SK-N-SH (cell line): ENCODE results near the gene PRKCH. TPM values are rescaled to one million over a fixed set of nuclear protein-coding genes. Genes with fewer than 3 reads are reported as not detected.

Source experiments
- CTCF ChIA-PET: fragments of 300-600, 350-600 bp; formaldehyde crosslinking; extraction: SDS; loops from one replicate; lab custom pipeline; 2021; lab: Yijun Ruan, JAX
- POLR2A ChIA-PET: fragments of 350-600 bp; sonication (Branson Sonifier 250); formaldehyde crosslinking; extraction: SDS; loops from one replicate; lab custom pipeline; 2020; ENCODE audit warnings: antibody characterized with exemption, inconsistent platforms; lab: Yijun Ruan, JAX
- DNase-seq: peaks from one replicate; pipeline ENCODE4 v3.0.0; 2012
- H2AFZ ChIP-seq: fragments of 200-600 bp; sonication (generic); 2 replicates; pipeline ENCODE4 v1.8.1; 2016; ENCODE audit warnings: antibody characterized with exemption, mild to moderate bottlenecking, low read depth
- H3F3A ChIP-seq: fragments of 200-600 bp; sonication (generic); replicated peaks from 2 replicates; pipeline ENCODE3; 2016; ENCODE audit warnings: antibody characterized with exemption, mild to moderate bottlenecking; ENCODE audit not compliant: insufficient read depth
- H3K27ac ChIP-seq, 2 experiments: fragments of 200-500 bp in 1 of 2; fragments of 200-600 bp in 1 of 2; sonication (Bioruptor generic) in 1 of 2; sonication (generic), shearing (Covaris generic) in 1 of 2; 2 replicates each; pipeline versions ENCODE4 v1.5.1 to v1.6.1; 2014 to 2016; ENCODE audit warnings: low read depth in 2 of 2, inconsistent platforms in 1 of 2, low read length in 1 of 2, mild to moderate bottlenecking in 1 of 2, mixed read lengths in 1 of 2
- H3K27me3 ChIP-seq: fragments of 200-600 bp; sonication (generic), shearing (Covaris generic); 2 replicates; pipeline ENCODE4 v1.6.1; 2016; ENCODE audit warnings: mixed run types; ENCODE audit not compliant: insufficient read depth
- H3K36me3 ChIP-seq, 2 experiments: fragments of 200-500 bp in 1 of 2; fragments of 200-600 bp in 1 of 2; sonication (Bioruptor generic) in 1 of 2; sonication (generic) in 1 of 2; replicated peaks in 1 of 2; 2 replicates each; pipeline versions ENCODE3 to v1.5.1; 2014 to 2016; ENCODE audit warnings: low read length in 1 of 2, mild to moderate bottlenecking in 1 of 2; ENCODE audit not compliant: insufficient read depth in 2 of 2, control insufficient read depth in 1 of 2
- H3K4me1 ChIP-seq, 2 experiments: fragments of 200-500 bp in 1 of 2; fragments of 200-600 bp in 1 of 2; sonication (Bioruptor generic) in 1 of 2; sonication (generic), shearing (Covaris generic) in 1 of 2; 2 replicates each; pipeline versions ENCODE4 v1.5.1 to v1.6.1; 2014 to 2016; ENCODE audit warnings: low read depth in 1 of 2, low read length in 1 of 2, mixed run types in 1 of 2; ENCODE audit not compliant: insufficient read depth in 2 of 2, control insufficient read depth in 1 of 2
- H3K4me2 ChIP-seq: fragments of 200-600 bp; sonication (generic), shearing (Covaris generic); 2 replicates; pipeline ENCODE4 v1.6.1; 2017; ENCODE audit warnings: mixed run types
- H3K4me3 ChIP-seq, 2 experiments: fragments of 200-500 bp in 1 of 2; fragments of 200-600 bp in 1 of 2; sonication (Bioruptor generic) in 1 of 2; sonication (generic), shearing (Covaris generic) in 1 of 2; 2 replicates each; pipeline versions ENCODE4 v1.5.1 to v1.8.1; 2014 to 2016; ENCODE audit warnings: low read depth in 2 of 2, inconsistent platforms in 1 of 2, low read length in 1 of 2, mild to moderate bottlenecking in 1 of 2, mixed read lengths in 1 of 2, moderate library complexity in 1 of 2
- H3K79me2 ChIP-seq: fragments of 200-600 bp; sonication (generic); 2 replicates; pipeline ENCODE4 v1.8.1; 2017; ENCODE audit warnings: mild to moderate bottlenecking; ENCODE audit not compliant: insufficient read depth
- H3K9ac ChIP-seq: fragments of 200-600 bp; sonication (generic); 2 replicates; pipeline ENCODE4 v1.6.1; 2017; ENCODE audit warnings: mixed run types
- H3K9me2 ChIP-seq: fragments of 200-600 bp; sonication (generic); 2 replicates; pipeline ENCODE4 v1.6.1; 2017; ENCODE audit warnings: mixed run types
- H3K9me3 ChIP-seq: fragments of 200-600 bp; sonication (generic); 2 replicates; pipeline ENCODE4 v1.6.1; 2017; ENCODE audit warnings: mixed run types, mild to moderate bottlenecking, moderate library complexity
- H4K20me1 ChIP-seq: fragments of 200-600 bp; sonication (generic); 2 replicates; pipeline ENCODE4 v1.6.1; 2017; ENCODE audit warnings: mild to moderate bottlenecking, mixed run types; ENCODE audit not compliant: insufficient read depth
- CTCF ChIP-seq: fragments of 200-600 bp; sonication (generic); IDR thresholded peaks from 2 replicates; pipeline ENCODE4 v1.6.1; 2017; ENCODE audit warnings: antibody characterized with exemption, mild to moderate bottlenecking, moderate library complexity
- FOXJ3 ChIP-seq: sonication (generic); formaldehyde crosslinking; IDR thresholded peaks from 2 replicates; pipeline ENCODE4 v1.5.1; 2020; ENCODE audit warnings: mild to moderate bottlenecking, missing genetic modification reagents
- GABPA ChIP-seq: IDR thresholded peaks from 2 replicates; pipeline ENCODE4 v1.4.0; 2012; ENCODE audit warnings: low read depth, mild to moderate bottlenecking
- IRF3 ChIP-seq: fragments of 150-350 bp; IDR thresholded peaks from 2 replicates; pipeline ENCODE4 v1.6.1; 2016; ENCODE audit warnings: mild to moderate bottlenecking, low read depth, low read length
- MEF2A ChIP-seq: IDR thresholded peaks from 2 replicates; pipeline ENCODE4 v1.4.0; 2012; ENCODE audit warnings: low read depth, borderline replicate concordance
- PBX3 ChIP-seq: IDR thresholded peaks from 2 replicates; pipeline ENCODE4; 2012
- RAD21 ChIP-seq: IDR thresholded peaks from 2 replicates; pipeline ENCODE4 v1.6.1; 2012; ENCODE audit warnings: mild to moderate bottlenecking, low read length
- RCOR1 ChIP-seq: fragments of 150-350 bp; IDR thresholded peaks from 2 replicates; pipeline ENCODE4 v1.6.1; 2017; ENCODE audit warnings: antibody characterized with exemption, low read length
- REST ChIP-seq: IDR thresholded peaks from 2 replicates; pipeline ENCODE4 v1.6.1; 2012; ENCODE audit warnings: mild to moderate bottlenecking, low read depth, low read length, moderate library complexity
- RFX5 ChIP-seq: IDR thresholded peaks from 2 replicates; pipeline ENCODE4 v1.6.1; 2012; ENCODE audit warnings: mild to moderate bottlenecking, improper control_type of control experiment, low read length
- RXRA ChIP-seq: IDR thresholded peaks from 2 replicates; pipeline ENCODE4 v1.4.0; 2012; ENCODE audit warnings: low read depth, mild to moderate bottlenecking, borderline replicate concordance
- TAF1 ChIP-seq: IDR thresholded peaks from 2 replicates; pipeline ENCODE4 v1.6.1; 2012; ENCODE audit warnings: low read depth, mild to moderate bottlenecking, low read length, moderate library complexity, borderline replicate concordance
- YY1 ChIP-seq: IDR thresholded peaks from 2 replicates; pipeline ENCODE4 v1.4.0; 2012; ENCODE audit warnings: low read depth, mild to moderate bottlenecking
- WGBS: methylation state at CpG from one replicate; pipeline ENCODE4 v1.1.6; 2017; ENCODE audit warnings: low lambda C conversion rate; 5-methylcytosine and 5-hydroxymethylcytosine counted together
- polyA plus RNA-seq, 3 experiments: library from polyadenylated mRNA; depleted of rRNA; stranded (reverse); fragments of >200 nt; gene quantifications; 2 replicates each; pipeline ENCODE4 v1.2.3, GENCODE V29; 2012

The PRKCH gene
- polyA plus RNA-seq, 1 of the 3 experiments (the other 2 are of a cell fraction) = 4.2 TPM

GRCh38 chr14:61381553-61381952 is 60.2 kb downstream of the PRKCH start:
- H3K79me2 ChIP-seq = no peaks in the 10 kb centered on the region
- H4K20me1 ChIP-seq = no peaks in the 10 kb centered on the region
- no peaks in the 10 kb centered on the region for H3K27me3 ChIP-seq
- H3K9me2 ChIP-seq = no peaks in the 10 kb centered on the region
- no peak overlapping the region for H2AFZ ChIP-seq
- no peaks in the 10 kb centered on the region; a peak in 1 of 4 replicates for H3K4me1 ChIP-seq
- TF ChIP-seq RCOR1 (no peak), IRF3 (no peak), PBX3 (no peak), MEF2A (no peak), TAF1 (no peak), RFX5 (no peak), CTCF (no peak), REST (no peak), YY1 (no peak), GABPA (no peak), RAD21 (no peak), FOXJ3 (CRISPR knock-in tag) (no peak), RXRA (no peak)
- ChIA-PET CTCF (no interaction called here), POLR2A (no interaction called here)
- WGBS = 93% methylated on average over 2 of the region's 9 CpGs
- H3K9me3 ChIP-seq = no peaks in the 10 kb centered on the region
- H3K9ac ChIP-seq = no peak overlapping the region
- no peaks in the 10 kb centered on the region for H3F3A ChIP-seq
- no peak overlapping the region for H3K4me3 ChIP-seq
- no peak for DNase-seq
- H3K27ac ChIP-seq = no peak overlapping the region
- no peaks in the 10 kb centered on the region for H3K36me3 ChIP-seq
- no peak overlapping the region for H3K4me2 ChIP-seq
